Aortic smooth muscle cell (primary cell): ENCODE measurements around the gene TTC16. TPM values are rescaled to one million over a fixed set of nuclear protein-coding genes. Genes with fewer than 3 reads are reported as not detected.

ENCODE experiments used
- total RNA-seq: library from RNA; depleted of rRNA; stranded (reverse); fragments of >200 nt; gene quantifications from 2 replicates; pipeline ENCODE4 v1.2.3, GENCODE V29; 2014

The TTC16 gene
- 0.06 and 0.13 TPM in 2 replicates for total RNA-seq

DNA sequence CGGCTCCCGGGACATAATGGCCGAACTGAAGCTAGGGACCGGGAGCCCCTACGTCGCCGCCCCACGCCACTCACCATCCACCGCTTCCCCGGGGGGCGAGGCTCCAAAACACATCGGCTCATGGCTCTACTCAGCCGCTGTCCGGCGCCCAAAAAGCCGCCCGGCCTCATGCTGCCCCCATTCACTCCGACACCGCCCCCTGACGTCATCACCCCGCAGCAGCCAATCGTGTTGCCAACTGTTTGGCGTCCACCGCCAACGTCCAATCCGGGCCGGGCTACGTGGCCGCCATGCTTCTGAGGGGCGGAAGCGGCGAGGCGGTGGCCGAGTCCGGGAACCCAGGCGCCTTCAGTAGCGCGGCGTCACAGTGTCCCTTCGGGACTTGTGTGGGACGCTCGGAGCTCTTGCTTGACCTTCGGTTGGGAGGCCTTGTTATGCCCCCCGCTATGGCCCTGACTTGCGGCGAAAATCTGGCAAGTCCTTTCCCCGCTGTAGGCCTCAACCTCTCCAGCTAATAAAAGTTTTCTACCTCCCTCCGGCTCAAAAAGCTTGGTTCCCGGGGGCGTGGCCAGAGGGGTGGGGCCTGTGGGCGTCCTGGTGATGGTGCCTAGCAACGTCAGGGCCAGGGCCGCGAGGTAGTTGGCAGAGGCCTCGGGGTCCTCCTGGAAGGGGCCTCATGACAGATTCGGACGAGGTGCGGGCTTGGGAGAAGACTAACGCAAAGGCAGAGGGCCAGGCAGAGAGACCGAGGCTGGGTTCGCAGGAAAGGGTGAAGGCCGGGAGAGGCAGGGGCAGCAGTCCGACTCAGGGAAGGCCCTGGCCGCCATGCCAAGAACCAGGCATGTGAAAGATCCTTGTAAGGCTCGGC, at the start of gene TTC16, which contains the start of gene PTRH1:
Gene TTC16, plus strand, starts transcription at position 610 of the 868 bp plus-strand sequence. Its CDS starts 67 bp downstream, at position 677.
Gene PTRH1, minus strand, starts transcription at position 194 of the 868 bp plus-strand sequence. Its CDS starts 24 bp downstream, at position 170.

GRCh38 chr9:127706836-127707241, 9.0 kb upstream of the TTC16 start, which contains the start of gene CFAP157:
TSS of gene CFAP157 (plus strand) at chr9:127706988. CDS start at chr9:127707032, 44 bp downstream.

GRCh38 chr9:127734747-127735529, 19.1 kb downstream of the TTC16 start, which contains the start of gene TOR2A:
TSS of gene TOR2A (minus strand) at chr9:127735294. CDS start at chr9:127735270, 24 bp downstream.

DNA sequence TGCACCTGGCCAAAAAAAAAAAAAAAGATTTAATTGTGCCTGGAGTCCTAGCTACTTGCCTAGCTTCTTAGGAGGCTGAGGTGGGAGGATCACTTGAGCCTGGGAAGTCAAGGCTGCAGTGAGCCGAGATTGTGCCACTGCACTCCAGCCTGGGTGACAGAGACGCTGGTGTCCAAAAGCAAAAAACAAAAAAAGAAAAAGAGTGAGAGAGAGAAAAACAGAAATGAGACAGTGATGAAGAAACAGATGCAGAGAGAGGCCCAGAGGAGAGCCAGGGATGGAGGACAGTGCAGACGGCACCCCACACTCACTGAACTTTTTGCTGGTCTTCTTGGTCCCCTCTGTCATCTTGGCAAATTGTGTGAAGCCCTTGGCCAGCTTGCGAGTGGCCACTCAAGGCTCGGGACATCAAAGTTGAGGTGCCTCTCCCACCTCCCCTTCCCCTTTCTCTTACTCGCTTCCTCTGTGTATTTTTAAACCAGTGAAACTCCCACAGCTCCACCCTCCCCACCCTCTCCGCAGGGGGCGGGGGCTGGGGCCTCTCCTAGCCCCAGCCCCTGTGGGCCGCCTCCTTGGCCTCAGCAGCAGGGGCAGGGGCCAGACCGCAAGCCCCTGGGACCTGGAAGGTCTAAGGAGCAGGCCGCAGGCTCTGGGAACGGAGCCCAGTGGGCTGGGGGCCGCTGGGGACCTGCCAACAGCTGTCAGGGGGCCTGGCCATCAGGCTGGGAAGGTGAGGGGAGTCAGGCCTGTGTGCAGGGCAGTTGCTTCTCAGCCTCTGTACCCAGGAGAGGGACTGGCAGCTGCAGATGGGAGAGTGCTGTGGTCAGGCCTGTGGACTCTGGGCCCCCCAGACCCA, 62.6 kb downstream of the TTC16 start, which contains the start of gene SH2D3C:
Gene SH2D3C, minus strand, starts transcription at position 387 of the 856 bp plus-strand sequence. Its CDS starts 39 bp downstream, at position 348.

Other genes with a start within 250 kb of the TTC16 start
- gene STXBP1, start 103.8 kb upstream of the TTC16 start, total RNA-seq: 16.0 and 16.8 TPM in 2 replicates
- 0.06 and 0.13 TPM in 2 replicates for gene CFAP157, start 9.1 kb upstream of the TTC16 start, total RNA-seq
- gene PTRH1, start 416 bp upstream of the TTC16 start, total RNA-seq: 33.9 and 36.9 TPM in 2 replicates
- gene TOR2A, start 19.2 kb downstream of the TTC16 start, total RNA-seq: 2.3 and 2.8 TPM in 2 replicates
- 1.1 and 2.0 TPM in 2 replicates for gene SH2D3C, start 62.6 kb downstream of the TTC16 start, total RNA-seq
- gene CDK9, start 70.0 kb downstream of the TTC16 start, total RNA-seq: 39.1 and 42.0 TPM in 2 replicates
- gene FPGS, start 86.8 kb downstream of the TTC16 start, total RNA-seq: 73.4 and 76.9 TPM in 2 replicates
- 31.2 and 69.0 TPM in 2 replicates for gene ENG, start 138.6 kb downstream of the TTC16 start, total RNA-seq
- 75.6 and 90.4 TPM in 2 replicates for gene AK1, start 161.6 kb downstream of the TTC16 start, total RNA-seq
- 50.1 and 58.8 TPM in 2 replicates for gene ST6GALNAC6, start 183.5 kb downstream of the TTC16 start, total RNA-seq
- gene ST6GALNAC4, start 201.0 kb downstream of the TTC16 start, total RNA-seq: 23.9 and 33.3 TPM in 2 replicates
- gene PIP5KL1, start 214.7 kb downstream of the TTC16 start, total RNA-seq: 0.66 and 0.81 TPM in 2 replicates
- 9.6 and 11.1 TPM in 2 replicates for gene DPM2, start 221.8 kb downstream of the TTC16 start, total RNA-seq